Measurements from ENCODE around the gene TTYH1.
"Not testable (repeated sequence)": the region's sequence is repeated elsewhere in the genome, so short reads cannot be mapped to it uniquely, and the experiment has no call there.

- not testable (repeated sequence) for TF ChIP-seq REST (IDR thresholded peaks at IDR 0.05; ENCODE audit: insufficient replicate concordance, low read depth); CTCF (IDR thresholded peaks at IDR 0.05; ENCODE audit: insufficient read depth, low read length)
These were observed 43.8 kb upstream of the TTYH1 start for GRCh38 chr19:54371453-54371852.
